Liver (tissue), 9 donors: ENCODE measurements around the gene EFHD1. TPM values are rescaled to one million over a fixed set of nuclear protein-coding genes. Genes with fewer than 3 reads are reported as not detected.

Experiments
- DNase-seq: peaks from one replicate; pipeline ENCODE4 v3.0.0-alpha.2; 2017; ENCODE audit warnings: low spot score
- H3K27ac ChIP-seq, 2 donors: one replicate each; pipeline ENCODE4 v1.7.0; 2013; ENCODE audit warnings: inconsistent platforms in 2 of 2, low read length in 2 of 2, control low read depth in 1 of 2, low read depth in 1 of 2, mild to moderate bottlenecking in 1 of 2
- H3K27me3 ChIP-seq, 4 donors: one replicate each; pipeline versions ENCODE4 v1.6.1 to v1.7.0; 2013; ENCODE audit warnings: low read length in 3 of 4, inconsistent platforms in 1 of 4, mild to moderate bottlenecking in 1 of 4, moderate library complexity in 1 of 4; ENCODE audit not compliant: control insufficient read depth in 4 of 4, insufficient read depth in 4 of 4
- H3K36me3 ChIP-seq, 4 donors: one replicate each; pipeline versions ENCODE4 v1.6.1 to v1.7.0; 2013; ENCODE audit warnings: low read length in 3 of 4, mild to moderate bottlenecking in 3 of 4, low read depth in 1 of 4, moderate library complexity in 1 of 4; ENCODE audit not compliant: control insufficient read depth in 4 of 4, insufficient read depth in 3 of 4
- H3K4me1 ChIP-seq, 4 donors: one replicate each; pipeline versions ENCODE4 v1.6.1 to v1.7.0; 2013; ENCODE audit warnings: low read length in 3 of 4, mild to moderate bottlenecking in 3 of 4, moderate library complexity in 1 of 4; ENCODE audit not compliant: control insufficient read depth in 4 of 4, insufficient read depth in 4 of 4
- H3K4me3 ChIP-seq, 3 donors: one replicate each; pipeline versions ENCODE4 v1.6.1 to v1.7.0; 2013; ENCODE audit warnings: low read length in 3 of 3, control low read depth in 1 of 3, low read depth in 1 of 3, mild to moderate bottlenecking in 1 of 3
- H3K9ac ChIP-seq, 2 donors: one replicate each; pipeline ENCODE4 v1.7.0; 2013; ENCODE audit warnings: low read length in 2 of 2, mild to moderate bottlenecking in 2 of 2, moderate library complexity in 2 of 2, control low read depth in 1 of 2, low read depth in 1 of 2
- H3K9me3 ChIP-seq, 4 donors: one replicate each; pipeline versions ENCODE4 v1.6.1 to v1.7.0; 2013; ENCODE audit warnings: low read length in 3 of 4; ENCODE audit not compliant: control insufficient read depth in 4 of 4
- ATF3 ChIP-seq: IDR thresholded peaks from 2 replicates; pipeline ENCODE4 v1.6.1; 2016; ENCODE audit warnings: antibody characterized with exemption
- CTCF ChIP-seq: fragments of 150-350 bp; IDR thresholded peaks from 2 replicates; pipeline ENCODE4 v1.5.1; 2017; ENCODE audit warnings: improper control_type of control experiment, low read depth, low read length; ENCODE audit not compliant: missing input control
- EGR1 ChIP-seq, 2 donors: IDR thresholded peaks; 2 replicates each; pipeline ENCODE4 v1.6.1; 2016 to 2018; ENCODE audit warnings: antibody characterized with exemption in 2 of 2, low read depth in 2 of 2
- FOXA1 ChIP-seq: IDR thresholded peaks from 2 replicates; pipeline ENCODE4 v1.6.1; 2016; ENCODE audit warnings: antibody characterized with exemption
- FOXA2 ChIP-seq: IDR thresholded peaks from 2 replicates; pipeline ENCODE4 v1.6.1; 2016; ENCODE audit warnings: antibody characterized with exemption
- HNF4G ChIP-seq: IDR thresholded peaks from 2 replicates; pipeline ENCODE4 v1.6.1; 2016; ENCODE audit warnings: antibody characterized with exemption
- JUND ChIP-seq, 2 donors: IDR thresholded peaks; 2 replicates each; pipeline ENCODE4 v1.6.1; 2016; ENCODE audit warnings: antibody characterized with exemption in 2 of 2
- MAX ChIP-seq: IDR thresholded peaks from 2 replicates; pipeline ENCODE4 v1.6.1; 2016; ENCODE audit warnings: antibody characterized with exemption
- RXRA ChIP-seq, 2 donors: IDR thresholded peaks; 2 replicates each; pipeline ENCODE4 v1.6.1; 2017 to 2018; ENCODE audit warnings: antibody characterized with exemption in 2 of 2, mild to moderate bottlenecking in 1 of 2
- SP1 ChIP-seq: IDR thresholded peaks from 2 replicates; pipeline ENCODE4 v1.6.1; 2018; ENCODE audit warnings: antibody characterized with exemption, mild to moderate bottlenecking
- YY1 ChIP-seq: IDR thresholded peaks from 2 replicates; pipeline ENCODE4 v1.6.1; 2016; ENCODE audit warnings: antibody characterized with exemption, mild to moderate bottlenecking
- WGBS: extraction: QIAGEN DNeasy Blood & Tissue Kit; methylation state at CpG from one replicate; pipeline ENCODE4 v1.1.7; 2013; 5-methylcytosine and 5-hydroxymethylcytosine counted together
- polyA plus RNA-seq, 2 donors: library from polyadenylated mRNA; stranded (reverse) in 1 of 2; unstranded in 1 of 2; fragments of 200-250 nt in 1 of 2; fragments of >200 nt in 1 of 2; fragmentation: Nextera tagmentation in 1 of 2; extraction: Ambion mirVana in 1 of 2; gene quantifications; one replicate each; pipeline versions ENCODE4 v1.2.1 to v1.2.3, GENCODE V29; 2013 to 2015
- total RNA-seq, 2 donors: library from RNA; depleted of rRNA; stranded (reverse); fragments of >200 nt; gene quantifications; one replicate each; pipeline ENCODE4 v1.2.3, GENCODE V29; 2014
- TF ChIP-seq, protein P1 (sequence below): IDR thresholded peaks from 2 replicates; pipeline ENCODE4 v1.6.1; 2016; ENCODE audit warnings: antibody characterized with exemption, mild to moderate bottlenecking
- donor health status: healthy.
- donor health status: healthy.
- donor health status: healthy.
- donor health status: healthy.
- donor health status: healthy.

The EFHD1 gene
- total and polyA plus RNA-seq, 4 donors: 3.3 to 28.5 (median 10.3) TPM

- Histone ChIP-seq H3K4me3 (no peak overlapping the region), H3K9me3 (no peaks in the 10 kb centered on the region), H3K9ac (no peak overlapping the region), H3K27me3 (no peaks in the 10 kb centered on the region), H3K4me1 (peaks cover 0 to 1% (median 0%) of the 10 kb centered on the region in 4 donors), H3K27ac (no peak overlapping the region), H3K36me3 (peaks cover 5 to 22% (median 16%) of the 10 kb centered on the region in 4 donors)
- 90% methylated on average over 2 of the region's 2 CpGs for WGBS
- DNase-seq: no peak
- TF ChIP-seq CTCF: no peak
- no peak for TF ChIP-seq HNF4G
- no peak for TF ChIP-seq YY1
Observed at GRCh38 chr2:232721261-232721660, 87.9 kb downstream of the EFHD1 start.

- no peak overlapping the region for H3K27ac ChIP-seq
- H3K27me3 ChIP-seq: no peaks in the 10 kb centered on the region
- H3K4me1 ChIP-seq: peaks cover 0 to 1% (median 0%) of the 10 kb centered on the region in 4 donors
- TF ChIP-seq, protein P1, sequence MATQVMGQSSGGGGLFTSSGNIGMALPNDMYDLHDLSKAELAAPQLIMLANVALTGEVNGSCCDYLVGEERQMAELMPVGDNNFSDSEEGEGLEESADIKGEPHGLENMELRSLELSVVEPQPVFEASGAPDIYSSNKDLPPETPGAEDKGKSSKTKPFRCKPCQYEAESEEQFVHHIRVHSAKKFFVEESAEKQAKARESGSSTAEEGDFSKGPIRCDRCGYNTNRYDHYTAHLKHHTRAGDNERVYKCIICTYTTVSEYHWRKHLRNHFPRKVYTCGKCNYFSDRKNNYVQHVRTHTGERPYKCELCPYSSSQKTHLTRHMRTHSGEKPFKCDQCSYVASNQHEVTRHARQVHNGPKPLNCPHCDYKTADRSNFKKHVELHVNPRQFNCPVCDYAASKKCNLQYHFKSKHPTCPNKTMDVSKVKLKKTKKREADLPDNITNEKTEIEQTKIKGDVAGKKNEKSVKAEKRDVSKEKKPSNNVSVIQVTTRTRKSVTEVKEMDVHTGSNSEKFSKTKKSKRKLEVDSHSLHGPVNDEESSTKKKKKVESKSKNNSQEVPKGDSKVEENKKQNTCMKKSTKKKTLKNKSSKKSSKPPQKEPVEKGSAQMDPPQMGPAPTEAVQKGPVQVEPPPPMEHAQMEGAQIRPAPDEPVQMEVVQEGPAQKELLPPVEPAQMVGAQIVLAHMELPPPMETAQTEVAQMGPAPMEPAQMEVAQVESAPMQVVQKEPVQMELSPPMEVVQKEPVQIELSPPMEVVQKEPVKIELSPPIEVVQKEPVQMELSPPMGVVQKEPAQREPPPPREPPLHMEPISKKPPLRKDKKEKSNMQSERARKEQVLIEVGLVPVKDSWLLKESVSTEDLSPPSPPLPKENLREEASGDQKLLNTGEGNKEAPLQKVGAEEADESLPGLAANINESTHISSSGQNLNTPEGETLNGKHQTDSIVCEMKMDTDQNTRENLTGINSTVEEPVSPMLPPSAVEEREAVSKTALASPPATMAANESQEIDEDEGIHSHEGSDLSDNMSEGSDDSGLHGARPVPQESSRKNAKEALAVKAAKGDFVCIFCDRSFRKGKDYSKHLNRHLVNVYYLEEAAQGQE: no peak
- TF ChIP-seq SP1: no peak
- TF ChIP-seq EGR1 (IDR thresholded peaks at IDR 0.05; ENCODE audit: low read depth in 2 of 2): no peak
- no peak for TF ChIP-seq CTCF
- TF ChIP-seq HNF4G: no peak
- TF ChIP-seq YY1: no peak
- no peak for TF ChIP-seq ATF3
- TF ChIP-seq FOXA2: no peak
- TF ChIP-seq MAX: no peak
- TF ChIP-seq FOXA1: no peak
- TF ChIP-seq JUND (IDR thresholded peaks at IDR 0.05): no peak
- no peak for TF ChIP-seq RXRA (IDR thresholded peaks at IDR 0.05)
- H3K36me3 ChIP-seq: peaks cover 5 to 24% (median 16%) of the 10 kb centered on the region in 4 donors
- H3K4me3 ChIP-seq: no peak overlapping the region
- WGBS: 72% methylated on average over 2 of the region's 2 CpGs
- no peak for DNase-seq
- no peaks in the 10 kb centered on the region for H3K9me3 ChIP-seq
- H3K9ac ChIP-seq: no peak overlapping the region
Observed at GRCh38 chr2:232721882-232722281, 88.5 kb downstream of the EFHD1 start.
